AG09319 (cell line): ENCODE results near the gene CDK4.
"Not testable (repeated sequence)": the region's sequence is repeated elsewhere in the genome, so short reads cannot be mapped to it uniquely, and the experiment has no call there.

Source experiments
- DNase-seq: peaks from one replicate; pipeline ENCODE4 v3.0.0-alpha.2; 2010; ENCODE audit warnings: low read depth; ENCODE audit errors: extremely low read depth
- CTCF ChIP-seq: IDR thresholded peaks from 2 replicates; pipeline ENCODE4 v1.5.1; 2011; ENCODE audit warnings: low read depth, mild to moderate bottlenecking, inconsistent platforms, low read length, moderate library complexity

The CDK4 gene

GRCh38 chr12:57777911-57778310 is 25.8 kb upstream of the CDK4 start:
- DNase-seq, result no peak
- TF ChIP-seq CTCF, result no peak

GRCh38 chr12:57777367-57777766 is 25.3 kb upstream of the CDK4 start:
- TF ChIP-seq CTCF, result no peak
- DNase-seq, result no peak

- DNase-seq, result no peak
- TF ChIP-seq CTCF, result no peak
Observed at GRCh38 chr12:57776247-57776587, 24.1 kb upstream of the CDK4 start.

- DNase-seq, result no peak
- TF ChIP-seq CTCF, result no peak
Observed at GRCh38 chr12:57775563-57776246, 23.6 kb upstream of the CDK4 start.

GRCh38 chr12:57775044-57775443 is 22.9 kb upstream of the CDK4 start:
- DNase-seq, result no peak
- TF ChIP-seq CTCF, result no peak

- not testable (repeated sequence) for DNase-seq
Observed at GRCh38 chr12:57774634-57775033, 22.5 kb upstream of the CDK4 start.

GRCh38 chr12:57772429-57773322 is 20.6 kb upstream of the CDK4 start, which contains the start of gene EEF1AKMT3:
TSS of gene EEF1AKMT3 (plus strand) at chr12:57772614. CDS start at chr12:57772725, 111 bp downstream.
- DNase-seq, result no peak

More at GRCh38 chr12:57772429-57773322, 20.6 kb upstream of the CDK4 start, which contains the start of gene EEF1AKMT3:
- TF ChIP-seq CTCF, result no peak
